Left lung (tissue), 10 donors: Measurements from ENCODE around the gene UQCC5. TPM values are rescaled to one million over a fixed set of nuclear protein-coding genes. Genes with fewer than 3 reads are reported as not detected.

ENCODE experiments used
- ATAC-seq: fragments of 200-7000 bp; cut with Tn5 transposase; one replicate; pipeline ENCODE4 v1.9.1; 2020; ENCODE audit warnings: moderate library complexity
- DNase-seq, 4 donors: peaks; one replicate each; pipeline ENCODE4 v3.0.0-alpha.2; 2013 to 2020
- H3K27ac ChIP-seq, 2 donors: fragments of 200-600 bp; sonication (generic) in 1 of 2; one replicate each; pipeline versions ENCODE4 v1.5.0 to v1.8.0; 2020 to 2021
- H3K27me3 ChIP-seq, 2 donors: fragments of 200-600 bp; sonication (generic) in 1 of 2; one replicate each; pipeline versions ENCODE4 v1.5.0 to v1.8.0; 2020 to 2021
- H3K36me3 ChIP-seq, 2 donors: fragments of 200-600 bp; sonication (generic) in 1 of 2; one replicate each; pipeline versions ENCODE4 v1.5.0 to v1.8.0; 2020 to 2021
- H3K4me1 ChIP-seq, 2 donors: fragments of 200-600 bp; one replicate each; pipeline ENCODE4 v1.8.0; 2021
- H3K4me3 ChIP-seq, 2 donors: fragments of 200-600 bp; sonication (generic) in 1 of 2; one replicate each; pipeline versions ENCODE4 v1.5.0 to v1.8.0; 2020 to 2021; ENCODE audit warnings: mild to moderate bottlenecking in 1 of 2
- H3K9me3 ChIP-seq, 2 donors: fragments of 200-600 bp; sonication (generic) in 1 of 2; one replicate each; pipeline versions ENCODE4 v1.5.0 to v1.8.0; 2020 to 2021
- intact Hi-C, 2 donors: fragments of 100-400 bp; cut with DNase I; formaldehyde crosslinking; loops; one replicate each; pipeline versions ENCODE4 v1.11.2 to v1.14.2; 2022
- polyA plus RNA-seq, 6 donors: library from polyadenylated mRNA; unstranded; fragments of 120-200 nt; gene quantifications; one replicate each; pipeline ENCODE4 v1.2.1, GENCODE V29; 2013; ENCODE audit not compliant: insufficient read length in 6 of 6
- total RNA-seq, 2 donors: library from RNA; stranded (reverse); fragmentation: NEBNext Ultra II Directional; extraction: Animal tissue kit (Norgen Biotek cat#: 25700); gene quantifications; one replicate each; pipeline ENCODE4 v1.2.1, GENCODE V29; 2021
- TF ChIP-seq, protein P1 (sequence below), 2 donors: fragments of 200-600 bp; sonication (generic) in 1 of 2; IDR thresholded peaks; one replicate each; pipeline versions ENCODE4 v1.5.0 to v1.8.0; 2021; ENCODE audit warnings: antibody characterized with exemption in 2 of 2
- donor health status: DM: no; HTN: yes; CAD: no.
- donor health status: DM: no; HTN: no; CAD: no.

UQCC5 gene
- total and polyA plus RNA-seq, 8 donors, result 9.6 to 20.4 (median 17.2) TPM

DNA sequence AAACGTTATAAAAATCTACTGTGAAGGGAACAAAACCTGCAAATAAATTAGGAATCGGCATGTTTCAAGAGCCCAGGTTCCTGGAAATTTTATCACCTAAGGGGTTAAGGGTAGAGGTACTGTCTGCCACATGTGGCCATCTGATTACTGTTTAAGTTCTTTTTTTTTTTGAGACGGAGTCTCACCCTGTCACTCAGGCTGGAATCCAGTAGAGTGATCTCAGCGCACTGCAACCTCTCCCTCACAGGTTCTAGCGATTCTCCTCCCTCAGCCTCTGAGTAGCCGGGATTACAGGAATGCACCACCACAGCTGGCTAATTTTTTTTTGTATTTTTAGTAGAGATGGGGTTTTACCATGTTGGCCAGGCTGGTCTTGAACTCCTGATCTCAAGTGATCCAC lies 35.8 kb downstream of the UQCC5 start:
- ATAC-seq (no peak), DNase-seq (no peak)
- Histone ChIP-seq H3K36me3 (peaks cover 0 to 83% of the 10 kb centered on the region in 2 donors), H3K4me3 (no peak overlapping the region), H3K4me1 (no peaks in the 10 kb centered on the region), H3K27me3 (no peaks in the 10 kb centered on the region), H3K27ac (no peak overlapping the region), H3K9me3 (no peaks in the 10 kb centered on the region)
- intact Hi-C loops, result no loop called here
- TF ChIP-seq, protein P1, sequence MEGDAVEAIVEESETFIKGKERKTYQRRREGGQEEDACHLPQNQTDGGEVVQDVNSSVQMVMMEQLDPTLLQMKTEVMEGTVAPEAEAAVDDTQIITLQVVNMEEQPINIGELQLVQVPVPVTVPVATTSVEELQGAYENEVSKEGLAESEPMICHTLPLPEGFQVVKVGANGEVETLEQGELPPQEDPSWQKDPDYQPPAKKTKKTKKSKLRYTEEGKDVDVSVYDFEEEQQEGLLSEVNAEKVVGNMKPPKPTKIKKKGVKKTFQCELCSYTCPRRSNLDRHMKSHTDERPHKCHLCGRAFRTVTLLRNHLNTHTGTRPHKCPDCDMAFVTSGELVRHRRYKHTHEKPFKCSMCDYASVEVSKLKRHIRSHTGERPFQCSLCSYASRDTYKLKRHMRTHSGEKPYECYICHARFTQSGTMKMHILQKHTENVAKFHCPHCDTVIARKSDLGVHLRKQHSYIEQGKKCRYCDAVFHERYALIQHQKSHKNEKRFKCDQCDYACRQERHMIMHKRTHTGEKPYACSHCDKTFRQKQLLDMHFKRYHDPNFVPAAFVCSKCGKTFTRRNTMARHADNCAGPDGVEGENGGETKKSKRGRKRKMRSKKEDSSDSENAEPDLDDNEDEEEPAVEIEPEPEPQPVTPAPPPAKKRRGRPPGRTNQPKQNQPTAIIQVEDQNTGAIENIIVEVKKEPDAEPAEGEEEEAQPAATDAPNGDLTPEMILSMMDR (IDR thresholded peaks at IDR 0.05), result no peak

DNA sequence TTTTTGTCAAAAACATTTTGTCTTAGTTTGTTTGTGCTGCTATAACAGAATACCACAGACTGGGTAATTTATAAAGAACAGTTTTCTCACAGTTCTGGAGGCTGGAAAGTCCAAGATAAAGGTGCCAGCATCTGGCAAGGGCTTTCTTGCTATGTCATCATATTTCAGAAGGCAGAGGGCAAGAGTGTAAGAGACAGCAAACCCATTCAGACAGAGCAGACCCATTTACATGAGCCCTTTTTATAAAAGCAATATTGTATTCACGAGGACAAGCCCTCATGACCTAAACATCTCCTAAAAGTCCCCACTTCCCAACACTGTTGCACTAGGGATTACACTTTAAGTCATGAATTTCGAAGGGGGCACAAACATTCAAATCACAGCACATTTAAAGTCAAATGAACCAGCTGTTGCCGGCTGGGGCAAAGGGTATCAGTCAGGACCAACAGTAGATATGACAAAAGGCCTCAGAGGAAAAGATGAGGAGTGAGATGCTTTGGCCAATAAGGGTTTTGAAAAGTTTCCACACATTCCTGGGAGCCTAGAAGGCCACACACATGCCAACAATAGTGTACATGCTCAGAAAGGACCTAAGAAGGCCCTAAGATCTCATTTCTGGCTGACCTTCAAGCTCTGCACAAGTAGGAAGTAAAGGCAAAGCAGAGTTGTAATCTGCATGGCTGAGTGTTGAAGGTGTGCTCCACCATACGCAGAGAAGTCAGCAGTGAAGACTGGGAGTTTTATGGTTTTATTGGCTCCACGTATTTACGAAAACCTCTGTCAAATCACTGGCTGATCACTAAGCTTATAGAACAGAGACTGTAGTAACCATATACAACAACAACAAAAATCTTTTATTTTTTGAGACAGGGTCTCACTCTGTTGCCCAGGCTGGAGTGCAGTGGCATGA lies 37.9 kb downstream of the UQCC5 start:
- no peaks in the 10 kb centered on the region for H3K4me1 ChIP-seq
- TF ChIP-seq, protein P1 (IDR thresholded peaks at IDR 0.05), result no peak
- H3K27ac ChIP-seq, result no peak overlapping the region
- H3K36me3 ChIP-seq, result peaks cover 0 to 90% of the 10 kb centered on the region in 2 donors
- H3K27me3 ChIP-seq, result no peaks in the 10 kb centered on the region
- ATAC-seq, result no peak
- intact Hi-C loops, result no loop called here
- no peak for DNase-seq
- H3K9me3 ChIP-seq, result no peaks in the 10 kb centered on the region
- no peak overlapping the region for H3K4me3 ChIP-seq

Other genes with a start within 250 kb of the UQCC5 start
- gene GLYCTK, start 248.8 kb upstream of the UQCC5 start, total RNA-seq, result 10 to 100 TPM in 1 of 2 donors, 1 to 10 TPM in 1; 8.9 to 13.7 TPM
- 10 to 100 TPM; 10.3 to 11.7 (median 11.0) TPM for gene GLYCTK, start 248.8 kb upstream of the UQCC5 start, polyA plus RNA-seq
- 1 to 10 TPM; 6.5 to 7.7 TPM for gene DNAH1, start 220.3 kb upstream of the UQCC5 start, total RNA-seq
- gene DNAH1, start 220.3 kb upstream of the UQCC5 start, polyA plus RNA-seq, result 10 to 100 TPM in 4 of 6 donors, 1 to 10 TPM in 2; 7.5 to 14.0 (median 10.8) TPM
- 10 to 100 TPM; 66.6 to 69.8 TPM for gene BAP1, start 126.6 kb upstream of the UQCC5 start, total RNA-seq
- 10 to 100 TPM; 70.0 to 87.2 (median 78.8) TPM for gene BAP1, start 126.6 kb upstream of the UQCC5 start, polyA plus RNA-seq
- 1 to 10 TPM; 3.9 to 6.5 TPM for gene PHF7, start 125.9 kb upstream of the UQCC5 start, total RNA-seq
- 10 to 100 TPM in 4 of 6 donors, 1 to 10 TPM in 2; 9.3 to 11.7 (median 10.4) TPM for gene PHF7, start 125.9 kb upstream of the UQCC5 start, polyA plus RNA-seq
- 10 to 100 TPM; 30.5 to 36.5 TPM for gene SEMA3G, start 91.5 kb upstream of the UQCC5 start, total RNA-seq
- 1 to 10 TPM; 5.7 to 8.0 (median 6.1) TPM for gene SEMA3G, start 91.5 kb upstream of the UQCC5 start, polyA plus RNA-seq
- gene TNNC1, start 82.6 kb upstream of the UQCC5 start, total RNA-seq, result 100 to 1,000 TPM in 1 of 2 donors, 10 to 100 TPM in 1; 30.7 to 117 TPM
- gene TNNC1, start 82.6 kb upstream of the UQCC5 start, polyA plus RNA-seq, result 10 to 100 TPM; 16.7 to 49.3 (median 30.1) TPM
- 100 to 1,000 TPM in 1 of 2 donors, 10 to 100 TPM in 1; 72.6 to 104 TPM for gene NISCH, start 81.0 kb upstream of the UQCC5 start, total RNA-seq
- gene NISCH, start 81.0 kb upstream of the UQCC5 start, polyA plus RNA-seq, result 100 to 1,000 TPM; 133 to 178 (median 154) TPM
- 100 to 1,000 TPM; 122 to 334 TPM for gene STAB1, start 41.3 kb upstream of the UQCC5 start, total RNA-seq
- 10 to 100 TPM; 46.5 to 58.2 (median 48.0) TPM for gene STAB1, start 41.3 kb upstream of the UQCC5 start, polyA plus RNA-seq
- 10 to 100 TPM; 81.8 to 83.1 TPM for gene NT5DC2, start 2.7 kb upstream of the UQCC5 start, total RNA-seq
- gene NT5DC2, start 2.7 kb upstream of the UQCC5 start, polyA plus RNA-seq, result 100 to 1,000 TPM; 211 to 365 (median 268) TPM
- gene PBRM1, start 149.3 kb downstream of the UQCC5 start, total RNA-seq, result 10 to 100 TPM; 63.0 to 79.8 TPM
- gene PBRM1, start 149.3 kb downstream of the UQCC5 start, polyA plus RNA-seq, result 10 to 100 TPM; 62.2 to 75.1 (median 65.8) TPM
- gene GNL3, start 149.4 kb downstream of the UQCC5 start, total RNA-seq, result 10 to 100 TPM; 44.5 to 74.7 TPM
- gene GNL3, start 149.4 kb downstream of the UQCC5 start, polyA plus RNA-seq, result 100 to 1,000 TPM in 4 of 6 donors, 10 to 100 TPM in 2; 90.5 to 127 (median 105) TPM
- 10 to 100 TPM; 46.9 to 58.6 TPM for gene GLT8D1, start 169.2 kb downstream of the UQCC5 start, total RNA-seq
- 100 to 1,000 TPM in 5 of 6 donors, 10 to 100 TPM in 1; 99.6 to 113 (median 110) TPM for gene GLT8D1, start 169.2 kb downstream of the UQCC5 start, polyA plus RNA-seq
- gene SPCS1, start 169.5 kb downstream of the UQCC5 start, total RNA-seq, result 100 to 1,000 TPM in 1 of 2 donors, 10 to 100 TPM in 1; 94.5 to 102 TPM
- gene SPCS1, start 169.5 kb downstream of the UQCC5 start, polyA plus RNA-seq, result 100 to 1,000 TPM; 108 to 128 (median 117) TPM
- 10 to 100 TPM; 23.6 to 29.0 TPM for gene NEK4, start 234.3 kb downstream of the UQCC5 start, total RNA-seq
- 10 to 100 TPM; 25.3 to 35.0 (median 28.5) TPM for gene NEK4, start 234.3 kb downstream of the UQCC5 start, polyA plus RNA-seq
- gene ITIH1, start 241.0 kb downstream of the UQCC5 start, total RNA-seq, result under 1 TPM in 1 of 2 donors, not detected in 1; 0.18 TPM
- under 1 TPM in 3 of 6 donors, not detected in 3; 0.34 to 0.61 (median 0.57) TPM for gene ITIH1, start 241.0 kb downstream of the UQCC5 start, polyA plus RNA-seq